ENCODE results near the gene SLC39A2.

DNA sequence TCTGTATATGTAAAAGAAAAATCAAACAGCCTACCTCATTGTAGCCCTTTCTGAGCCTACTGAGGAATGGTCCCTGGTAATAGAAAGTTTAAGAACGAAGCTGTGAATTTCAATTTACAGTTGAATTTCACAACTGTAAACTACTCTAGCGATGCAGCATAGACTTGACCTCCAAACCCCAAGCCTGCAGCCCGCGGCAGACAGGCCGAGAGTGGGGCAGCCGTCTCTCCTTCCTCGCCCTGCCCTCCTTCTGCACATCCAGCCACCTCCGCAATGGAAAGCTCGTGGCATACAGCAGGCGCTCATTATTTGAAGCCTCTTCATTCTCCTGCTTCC is 28.5 kb upstream of the SLC39A2 start:
- TF ChIP-seq, protein P1, sequence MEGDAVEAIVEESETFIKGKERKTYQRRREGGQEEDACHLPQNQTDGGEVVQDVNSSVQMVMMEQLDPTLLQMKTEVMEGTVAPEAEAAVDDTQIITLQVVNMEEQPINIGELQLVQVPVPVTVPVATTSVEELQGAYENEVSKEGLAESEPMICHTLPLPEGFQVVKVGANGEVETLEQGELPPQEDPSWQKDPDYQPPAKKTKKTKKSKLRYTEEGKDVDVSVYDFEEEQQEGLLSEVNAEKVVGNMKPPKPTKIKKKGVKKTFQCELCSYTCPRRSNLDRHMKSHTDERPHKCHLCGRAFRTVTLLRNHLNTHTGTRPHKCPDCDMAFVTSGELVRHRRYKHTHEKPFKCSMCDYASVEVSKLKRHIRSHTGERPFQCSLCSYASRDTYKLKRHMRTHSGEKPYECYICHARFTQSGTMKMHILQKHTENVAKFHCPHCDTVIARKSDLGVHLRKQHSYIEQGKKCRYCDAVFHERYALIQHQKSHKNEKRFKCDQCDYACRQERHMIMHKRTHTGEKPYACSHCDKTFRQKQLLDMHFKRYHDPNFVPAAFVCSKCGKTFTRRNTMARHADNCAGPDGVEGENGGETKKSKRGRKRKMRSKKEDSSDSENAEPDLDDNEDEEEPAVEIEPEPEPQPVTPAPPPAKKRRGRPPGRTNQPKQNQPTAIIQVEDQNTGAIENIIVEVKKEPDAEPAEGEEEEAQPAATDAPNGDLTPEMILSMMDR (IDR thresholded peaks at IDR 0.05) = no peak
- no peak for TF ChIP-seq POLR2A (IDR thresholded peaks at IDR 0.05)
